ENCODE data around the gene KCNC3. TPM values are rescaled to one million over a fixed set of nuclear protein-coding genes. Genes with fewer than 3 reads are reported as not detected.

KCNC3 gene
- total and polyA plus RNA-seq, 2 of the 13 experiments (the other 11 are each of a cell fraction or from before 2014, with no cell fraction given), result 0.29 to 1.7 TPM

- TF ChIP-seq STAG1 (CRISPR knock-in tag; IDR thresholded peaks at IDR 0.05) (no peak), NONO (IDR thresholded peaks at IDR 0.05) (no peak), NONO (CRISPR knock-in tag; conservative IDR thresholded peaks at IDR 0.05) (0 out of 2 replicates have a peak, but pooled peaks have one; percentile 39), ZNF230 (CRISPR knock-in tag; IDR thresholded peaks at IDR 0.05) (no peak; the same call in 1 of the 2 replicates), AGO1 (IDR thresholded peaks at IDR 0.05; ENCODE audit: low read depth, low read length, poor library complexity, severe bottlenecking) (no peak), ATF5 (CRISPR knock-in tag; IDR thresholded peaks at IDR 0.05; ENCODE audit: low read depth) (no peak), PRDM10 (CRISPR knock-in tag; IDR thresholded peaks at IDR 0.05; ENCODE audit: low read depth) (no peak), ZZZ3 (CRISPR knock-in tag; IDR thresholded peaks at IDR 0.05; ENCODE audit: borderline replicate concordance) (no peak), CSRNP2 (CRISPR knock-in tag; conservative IDR thresholded peaks at IDR 0.05; ENCODE audit: low read depth) (no peak), ZNF772 (CRISPR knock-in tag; IDR thresholded peaks at IDR 0.05) (peak; percentile 80; the same call in 1 of the 2 replicates), AKAP8 (CRISPR knock-in tag; IDR thresholded peaks at IDR 0.05) (peak; percentile 83; the same call in 1 of the 2 replicates), ISX (CRISPR knock-in tag; conservative IDR thresholded peaks at IDR 0.05) (no peak), SOX5 (CRISPR knock-in tag; IDR thresholded peaks at IDR 0.05; ENCODE audit: borderline replicate concordance) (peak; percentile 26; the same call in 1 of the 2 replicates), BCL6 (CRISPR knock-in tag; IDR thresholded peaks at IDR 0.05) (0 out of 2 replicates have a peak, but pooled peaks have one; percentile 5), NR2F6 (IDR thresholded peaks at IDR 0.05) (peak; percentile 33; the same call in 1 of the 2 replicates), NR2F6 (CRISPR knock-in tag; IDR thresholded peaks at IDR 0.05) (0 out of 2 replicates have a peak, but pooled peaks have one; percentile 14), NR1H2 (CRISPR knock-in tag; IDR thresholded peaks at IDR 0.05; ENCODE audit: borderline replicate concordance, low read depth) (no peak), RERE (CRISPR knock-in tag; IDR thresholded peaks at IDR 0.05; ENCODE audit: low read depth) (no peak)
Observed at GRCh38 chr19:50325310-50326100, 3.7 kb downstream of the KCNC3 start (continued).

Data from HepG2 (cell line).